ENCODE data around the gene PRDM16.

PRDM16 gene

DNA sequence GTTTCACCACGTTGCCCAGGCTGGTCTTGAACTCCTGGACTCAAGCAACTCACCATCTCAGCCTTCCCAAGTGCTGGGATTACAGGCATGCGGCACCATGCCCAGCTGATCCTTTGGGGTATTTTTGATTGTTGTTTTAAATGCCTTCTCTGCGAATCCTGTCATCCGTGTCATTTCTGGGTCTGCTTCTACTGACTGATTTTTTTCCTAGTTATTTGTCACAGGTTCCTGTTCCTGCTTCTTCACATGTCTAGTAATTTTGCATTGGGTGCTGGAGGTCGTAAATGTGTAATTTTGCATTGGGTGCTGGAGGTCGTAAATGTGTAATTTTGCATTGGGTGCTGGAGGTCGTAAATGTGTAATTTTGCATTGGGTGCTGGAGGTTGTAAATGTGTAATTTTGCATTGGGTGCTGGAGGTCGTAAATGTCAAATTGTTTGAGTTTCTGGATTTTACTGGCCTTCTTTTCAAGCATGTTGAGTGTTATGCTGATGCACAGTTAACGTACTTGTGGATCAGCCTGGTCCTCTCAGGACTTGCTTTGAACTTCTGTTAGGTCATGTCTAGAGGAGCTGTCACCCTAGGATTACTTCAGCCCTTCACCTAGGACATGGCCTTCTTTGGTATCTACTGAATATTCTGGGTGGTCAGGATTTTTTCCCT lies 381.3 kb downstream of the PRDM16 start:
- no peak for DNase-seq

DNA sequence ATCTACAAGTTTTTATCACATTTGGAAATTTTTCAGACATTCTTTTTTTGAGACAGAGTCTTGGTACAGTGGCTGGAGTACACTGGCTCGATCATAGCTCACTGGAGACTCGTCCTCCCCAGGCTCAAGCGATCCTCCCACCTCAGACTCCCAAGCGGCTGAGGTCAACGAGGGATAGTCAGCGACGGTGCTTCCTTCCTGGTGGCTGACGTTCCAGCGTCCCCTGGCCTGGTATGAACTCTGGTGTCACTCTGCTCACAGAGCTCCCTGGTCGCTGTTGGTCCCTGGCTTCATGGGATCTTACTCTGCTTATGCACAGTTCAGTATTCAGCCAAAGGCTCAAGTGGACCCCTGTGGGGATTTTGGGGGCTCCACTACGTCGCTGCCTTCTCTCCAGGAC lies 382.0 kb downstream of the PRDM16 start:
- DNase-seq = no peak

DNA sequence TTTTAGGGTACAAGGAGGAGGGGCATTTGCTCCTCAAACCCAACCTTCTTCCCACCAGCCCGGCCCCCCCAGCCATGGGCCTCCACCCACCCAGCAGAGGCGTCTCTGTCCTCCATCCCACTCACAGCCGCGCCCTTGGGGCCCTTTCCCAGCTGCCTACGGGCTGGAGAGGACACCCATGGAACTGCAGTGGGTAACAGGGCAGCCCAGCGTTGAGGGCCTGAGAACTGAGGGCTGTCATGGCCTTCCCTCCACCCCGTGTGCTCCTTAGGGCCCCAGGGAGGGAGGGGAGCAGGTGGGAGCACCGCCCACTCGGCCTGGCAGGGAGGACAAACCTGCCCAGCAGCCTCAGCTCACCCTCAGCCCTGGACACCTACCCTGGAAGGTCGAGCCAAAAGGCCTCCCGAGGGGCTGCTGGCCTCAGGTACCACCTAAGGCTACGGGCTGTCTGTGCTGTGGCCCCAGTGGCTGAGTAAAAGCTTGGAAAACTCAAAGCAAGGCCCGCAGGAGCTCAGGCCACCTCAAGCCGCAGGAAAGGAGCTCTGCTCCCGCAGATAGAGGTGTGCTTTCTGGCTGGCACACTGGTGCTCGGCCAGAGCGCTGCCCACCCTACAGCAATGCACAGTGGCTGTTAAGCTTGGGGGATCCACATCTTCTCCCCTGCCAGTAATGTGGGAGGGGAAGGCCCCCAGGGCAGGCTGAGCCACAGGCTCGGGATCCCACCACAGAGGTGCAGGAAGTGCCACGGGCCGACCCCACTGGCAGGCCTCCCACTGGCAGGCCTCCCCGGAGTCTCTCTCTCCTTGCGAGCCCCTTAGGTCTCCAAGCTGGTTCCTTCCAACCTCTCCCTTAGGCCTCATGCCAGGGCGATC lies 383.2 kb downstream of the PRDM16 start:
- no peak for DNase-seq

DNA sequence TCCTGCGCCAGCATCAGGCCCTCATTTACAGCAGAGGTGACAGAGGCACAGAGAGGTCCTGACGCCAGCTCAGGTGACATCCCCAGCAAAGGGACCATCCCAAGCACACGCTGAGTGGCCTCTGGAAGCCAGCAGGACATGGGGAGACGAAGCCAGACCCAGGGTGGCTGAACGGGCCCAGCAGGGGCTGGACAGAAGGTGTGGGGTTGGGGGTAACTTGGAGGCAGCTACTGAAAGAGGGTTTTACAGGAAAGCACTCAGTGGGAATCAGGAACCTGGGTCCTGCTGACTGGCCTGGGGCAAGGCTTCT lies 383.8 kb downstream of the PRDM16 start:
- DNase-seq = no peak

DNA sequence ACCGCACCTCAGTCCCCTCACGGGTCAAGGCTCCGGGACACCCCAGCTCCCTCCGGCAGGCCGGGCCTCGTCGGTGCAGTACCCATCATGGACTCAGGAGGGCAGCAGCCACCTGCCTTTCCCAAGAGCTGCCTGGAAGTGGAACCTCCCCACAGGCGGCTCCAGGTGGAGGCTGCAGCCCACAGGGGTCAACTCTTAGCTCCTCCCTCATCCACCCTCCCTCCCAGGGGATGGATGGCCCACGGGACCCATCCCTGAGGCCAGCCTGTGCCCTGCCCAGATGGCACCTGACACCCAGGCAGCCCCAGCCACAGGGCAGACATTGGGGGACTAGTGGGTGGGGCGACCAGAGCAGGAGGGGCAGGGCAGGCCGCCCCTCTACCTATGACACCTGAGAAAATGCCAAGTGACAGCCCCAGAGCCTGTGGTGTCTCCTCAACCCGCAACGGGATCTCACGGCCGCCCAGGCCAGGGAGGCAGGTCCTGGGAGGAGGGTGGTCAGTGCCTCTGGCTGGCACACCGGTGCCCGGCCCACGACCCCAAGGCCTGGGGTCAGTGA lies 384.3 kb downstream of the PRDM16 start:
- DNase-seq = peak; percentile 2 to 19

DNA sequence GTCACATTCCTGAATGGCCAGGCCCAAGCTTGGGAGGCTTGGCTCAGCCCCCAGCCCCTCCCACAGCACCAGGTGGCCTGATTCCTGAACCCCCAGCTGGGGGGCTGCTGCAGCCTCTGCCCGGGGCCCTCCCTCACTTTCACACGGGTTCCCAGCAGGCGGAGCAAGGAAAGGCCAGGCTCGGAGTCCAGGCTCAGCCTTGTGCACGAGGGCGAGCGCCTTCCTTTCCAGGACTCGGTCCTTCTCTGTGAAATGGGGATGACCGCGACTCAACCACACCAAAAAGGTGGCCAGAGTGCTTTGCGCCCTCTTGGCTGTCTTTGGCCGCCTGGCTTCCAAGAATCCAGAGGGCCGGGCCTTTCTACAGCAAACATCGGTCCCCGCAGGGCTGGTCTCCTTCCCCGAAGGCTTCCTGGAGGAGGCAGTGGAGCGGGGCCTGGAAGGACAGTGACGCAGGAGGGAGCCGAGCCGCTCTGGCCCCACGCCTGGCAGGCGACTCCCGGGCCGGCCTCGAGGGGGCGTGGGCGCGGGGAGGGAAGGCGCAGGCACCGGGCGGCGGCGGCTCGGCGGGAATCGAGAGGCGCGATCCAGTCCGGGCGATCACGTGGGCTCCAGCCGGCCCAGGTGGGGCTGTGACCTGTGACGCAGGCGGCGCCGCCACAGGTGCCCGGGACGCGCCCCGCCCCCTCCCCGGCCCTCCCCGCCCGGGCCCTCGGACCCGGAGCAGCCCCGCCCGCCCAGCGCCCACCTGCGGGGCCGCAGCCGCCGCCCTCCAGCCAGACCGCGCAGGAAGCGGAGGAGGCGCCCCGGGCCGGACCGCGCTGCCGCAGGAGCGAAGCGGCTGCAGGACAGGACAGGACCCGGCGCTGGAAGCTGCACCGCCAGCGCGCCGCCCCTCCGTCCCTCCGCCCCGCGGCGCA lies 385.1 kb downstream of the PRDM16 start, which contains the start of gene ARHGEF16:
Gene ARHGEF16 (plus strand): TSS at position 775 of the 920 bp plus-strand sequence. CDS start 8,420 bp downstream, outside the sequence.
- DNase-seq = peak; percentile 4 to 44

DNA sequence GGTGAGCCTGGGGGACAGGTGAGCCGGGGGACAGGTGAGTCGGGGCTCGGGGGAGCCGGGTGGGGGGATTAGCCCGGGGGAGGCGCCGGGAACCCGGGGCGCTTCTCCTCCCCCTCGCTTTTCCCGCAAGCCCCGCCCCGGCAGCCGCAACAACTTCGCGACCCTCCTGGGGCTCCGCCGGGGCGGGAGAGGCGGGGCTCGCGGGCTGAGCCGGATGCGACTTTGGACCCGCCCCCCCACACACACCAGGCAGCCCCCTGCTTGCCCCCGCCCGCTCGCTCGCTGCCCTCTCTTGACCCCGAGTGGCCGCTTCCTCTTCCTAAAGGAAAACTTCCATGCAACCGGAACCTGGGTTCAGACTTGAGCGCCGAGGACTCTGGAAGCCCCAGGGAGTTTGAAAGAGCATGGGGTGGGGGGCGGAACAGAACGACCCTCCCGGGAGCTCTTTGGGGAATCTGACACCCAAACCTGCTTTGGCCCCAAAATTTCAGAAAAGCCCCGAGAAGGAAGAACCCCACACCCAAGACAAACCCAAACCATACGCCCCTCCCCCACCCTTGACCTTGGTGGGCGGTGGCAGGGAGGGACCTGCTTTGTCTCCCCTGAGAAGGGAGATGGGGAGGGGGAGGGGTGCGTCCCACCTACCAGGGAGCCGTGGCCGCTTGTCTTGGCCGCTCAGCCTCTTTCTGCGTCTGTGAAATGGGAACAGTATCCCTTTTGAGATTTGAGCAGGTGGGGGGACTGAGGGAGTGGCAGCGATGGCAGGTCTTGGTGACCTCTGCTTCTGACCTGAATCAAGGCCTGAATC lies 386.0 kb downstream of the PRDM16 start:
- DNase-seq = no peak

DNA sequence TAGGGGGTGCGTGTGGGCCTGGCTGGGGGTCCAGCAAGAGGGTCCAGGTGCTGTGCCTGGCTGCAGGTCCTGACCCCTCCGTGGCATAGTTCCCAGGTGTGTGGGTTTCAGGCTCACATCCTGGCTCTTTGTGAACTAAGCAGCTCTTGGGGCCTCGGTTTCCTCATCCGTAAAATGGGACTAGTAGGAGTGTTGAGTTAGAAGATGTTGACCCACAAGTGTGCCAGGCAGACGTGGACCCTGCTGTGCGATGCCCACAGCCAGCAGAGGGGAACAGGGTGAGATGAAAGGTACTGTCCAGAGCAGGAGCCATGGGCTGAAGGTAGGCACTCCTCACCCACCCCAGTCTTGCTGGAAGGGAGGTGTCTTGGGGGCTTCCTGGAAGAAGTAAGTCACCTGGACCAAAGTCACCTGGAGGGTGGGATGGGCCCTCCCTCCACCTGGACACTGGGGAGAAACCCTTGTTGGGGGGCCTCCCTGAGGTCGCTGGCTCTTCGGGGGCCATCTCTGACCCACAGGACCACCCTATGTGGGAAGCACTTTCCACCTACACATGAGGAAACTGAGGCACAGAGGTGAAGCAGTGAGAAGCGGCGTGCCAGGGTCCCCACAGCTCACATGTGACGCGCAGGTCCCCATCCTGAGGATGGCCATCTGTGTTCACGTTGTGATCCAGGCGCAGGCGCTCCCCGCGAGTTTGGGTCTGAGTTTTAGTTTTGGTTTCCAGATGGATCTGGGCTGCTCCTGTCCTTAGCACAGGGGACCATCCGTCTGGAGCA lies 386.9 kb downstream of the PRDM16 start:
- no peak for DNase-seq

DNA sequence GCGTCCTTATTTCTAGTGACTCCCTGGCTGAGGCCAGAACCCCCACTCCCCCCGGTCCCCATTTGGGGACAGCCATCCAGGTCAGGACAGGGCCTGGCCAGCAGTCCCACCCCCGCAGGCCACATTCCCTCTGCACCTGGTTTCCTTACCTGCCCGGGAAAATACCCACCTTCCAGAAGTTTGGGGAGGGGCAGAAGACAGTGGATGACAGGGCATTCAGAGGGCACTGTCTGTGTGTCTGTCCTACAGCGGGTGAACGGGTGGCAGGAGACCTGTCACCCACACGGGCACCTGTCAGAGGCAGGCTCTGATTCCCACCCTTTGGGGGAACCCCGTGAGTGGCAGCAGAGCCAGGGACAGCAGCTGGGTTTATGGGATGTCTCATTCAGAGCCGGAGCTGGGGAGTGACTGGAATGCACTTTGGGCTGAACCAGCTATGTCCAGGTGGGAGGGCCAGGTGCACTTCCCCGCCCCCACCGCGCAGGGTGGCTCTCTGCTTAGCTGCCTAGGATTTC lies 387.5 kb downstream of the PRDM16 start:
- no peak for DNase-seq

DNA sequence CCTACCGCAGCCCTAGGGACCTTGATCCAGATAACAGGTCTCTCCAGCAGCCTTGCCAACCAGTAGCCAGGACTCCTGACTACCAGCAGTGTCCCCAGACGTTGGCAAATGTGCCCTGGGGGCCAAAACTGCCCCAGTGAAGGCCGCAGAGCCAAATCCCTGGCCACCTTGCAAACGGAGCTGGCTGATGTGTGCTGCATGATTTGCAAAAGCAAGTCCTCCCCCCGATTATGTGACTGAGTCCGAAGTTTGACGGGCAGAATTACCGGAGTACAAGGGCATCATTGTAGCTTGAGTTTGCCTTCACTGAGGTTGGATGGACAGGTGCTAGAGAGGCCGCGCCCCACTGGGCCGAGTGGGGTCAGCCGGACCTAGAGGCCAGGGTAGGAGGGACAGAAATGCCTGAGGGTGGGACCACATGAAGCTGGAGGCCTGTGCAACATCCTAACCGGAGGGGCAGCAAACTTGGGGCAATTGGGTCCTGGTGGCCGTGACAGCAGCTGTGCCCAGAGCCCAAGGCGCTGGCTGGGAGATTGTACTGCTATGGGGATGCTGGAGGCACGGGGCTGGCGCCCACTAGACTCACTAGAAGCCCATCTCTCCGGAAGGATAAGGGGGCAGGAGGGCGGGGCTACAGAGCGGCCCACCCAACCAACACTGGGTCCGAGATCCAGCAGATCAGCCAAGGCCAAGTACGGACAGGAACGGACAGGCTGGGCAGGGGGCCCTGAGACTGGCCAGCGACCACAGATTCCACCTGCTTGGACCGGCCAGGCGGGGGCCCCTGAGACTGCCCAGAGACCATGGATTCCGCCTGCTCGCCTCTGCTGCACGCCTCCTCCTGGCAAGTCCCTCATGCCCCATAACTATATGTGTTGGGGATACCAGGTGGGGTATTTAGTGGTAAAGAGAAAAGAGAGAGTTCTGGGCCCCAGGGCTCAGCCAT lies 388.2 kb downstream of the PRDM16 start:
- no peak for DNase-seq

DNA sequence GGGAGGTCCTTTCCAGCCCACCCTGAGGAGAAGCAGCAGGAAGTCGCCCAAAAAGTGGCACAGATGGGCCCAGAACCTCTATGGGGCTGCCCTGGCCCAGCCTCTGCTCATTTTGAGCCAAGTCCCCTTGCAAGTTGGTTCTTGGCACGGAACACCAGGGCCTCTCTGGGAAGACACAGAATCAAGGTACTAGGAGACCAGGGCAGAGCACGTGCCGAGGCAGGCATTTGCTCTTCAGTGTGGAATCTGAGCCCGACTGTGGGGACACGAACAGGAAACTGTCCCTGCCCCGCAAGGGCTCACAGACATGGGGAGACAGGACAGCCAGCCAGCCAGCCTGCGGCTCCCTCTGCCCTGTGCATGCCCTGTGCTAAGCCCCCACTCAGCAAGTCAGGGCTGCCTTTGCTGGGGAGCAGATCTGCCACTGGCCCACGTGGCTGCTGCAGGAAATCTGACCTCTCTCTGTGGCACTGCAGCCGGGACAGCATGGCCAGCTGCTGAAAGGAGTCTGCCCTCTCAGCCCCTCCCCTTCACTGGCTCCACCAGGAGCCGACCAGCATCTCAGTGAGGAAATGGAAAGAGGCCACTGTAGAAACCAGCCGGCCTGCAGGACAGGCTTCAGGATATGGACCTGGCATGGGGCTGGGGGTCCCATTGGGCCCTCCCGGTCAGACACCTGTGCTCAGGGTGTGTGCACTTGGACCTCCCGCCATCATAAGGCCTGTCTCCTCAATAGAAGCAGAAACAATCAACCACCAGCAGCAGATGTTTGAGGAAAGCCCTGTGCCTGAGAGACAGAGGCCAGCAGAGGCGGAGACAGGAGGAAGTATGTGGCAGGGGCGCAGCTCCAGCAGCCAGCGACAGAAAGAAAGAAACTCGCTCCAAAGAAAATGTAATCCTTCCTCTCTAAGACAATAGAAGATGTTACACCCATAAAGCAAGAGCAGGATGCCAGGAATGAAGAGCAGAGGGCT lies 389.2 kb downstream of the PRDM16 start:
- no peak for DNase-seq

DNA sequence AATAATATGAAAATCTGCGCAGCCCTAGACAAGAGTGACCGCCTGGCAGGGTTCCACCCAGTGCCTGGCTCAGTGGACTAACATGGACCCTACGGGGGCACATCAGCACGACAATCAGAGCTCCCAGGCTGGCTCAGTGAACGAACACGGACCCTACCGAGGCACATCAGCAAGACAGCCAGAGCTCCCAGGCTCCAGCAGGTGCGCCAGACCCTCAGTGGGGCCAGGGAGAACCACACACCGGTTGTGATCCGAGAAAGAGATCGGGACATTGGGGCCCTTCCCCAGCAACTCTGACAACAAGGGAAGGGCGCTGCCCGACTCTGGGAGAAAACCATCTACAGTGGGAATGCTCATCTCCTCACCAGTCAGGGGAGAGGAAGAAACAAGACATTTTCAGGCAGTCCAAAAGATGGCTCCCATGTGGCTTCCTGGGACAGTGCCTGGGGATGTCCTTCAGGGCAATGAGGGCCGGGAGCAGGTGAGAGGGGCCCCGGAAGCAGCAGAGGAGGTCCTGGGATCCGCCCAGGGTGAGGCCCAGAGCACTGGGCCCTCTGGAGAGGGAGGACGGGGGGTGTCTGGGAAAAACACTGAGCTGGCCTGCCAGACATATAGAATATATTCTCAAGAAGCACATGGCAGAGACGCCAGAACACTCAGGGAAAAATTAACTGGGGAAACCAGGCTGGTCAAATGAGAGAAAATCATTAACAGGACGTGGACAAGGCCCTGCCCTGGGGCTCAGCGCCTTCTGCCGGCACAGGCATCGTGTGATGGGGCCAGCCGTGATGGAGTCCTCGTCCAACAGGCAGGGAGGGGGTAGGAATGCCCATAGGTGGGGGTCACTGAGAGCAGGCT lies 390.3 kb downstream of the PRDM16 start:
- no peak for DNase-seq

DNA sequence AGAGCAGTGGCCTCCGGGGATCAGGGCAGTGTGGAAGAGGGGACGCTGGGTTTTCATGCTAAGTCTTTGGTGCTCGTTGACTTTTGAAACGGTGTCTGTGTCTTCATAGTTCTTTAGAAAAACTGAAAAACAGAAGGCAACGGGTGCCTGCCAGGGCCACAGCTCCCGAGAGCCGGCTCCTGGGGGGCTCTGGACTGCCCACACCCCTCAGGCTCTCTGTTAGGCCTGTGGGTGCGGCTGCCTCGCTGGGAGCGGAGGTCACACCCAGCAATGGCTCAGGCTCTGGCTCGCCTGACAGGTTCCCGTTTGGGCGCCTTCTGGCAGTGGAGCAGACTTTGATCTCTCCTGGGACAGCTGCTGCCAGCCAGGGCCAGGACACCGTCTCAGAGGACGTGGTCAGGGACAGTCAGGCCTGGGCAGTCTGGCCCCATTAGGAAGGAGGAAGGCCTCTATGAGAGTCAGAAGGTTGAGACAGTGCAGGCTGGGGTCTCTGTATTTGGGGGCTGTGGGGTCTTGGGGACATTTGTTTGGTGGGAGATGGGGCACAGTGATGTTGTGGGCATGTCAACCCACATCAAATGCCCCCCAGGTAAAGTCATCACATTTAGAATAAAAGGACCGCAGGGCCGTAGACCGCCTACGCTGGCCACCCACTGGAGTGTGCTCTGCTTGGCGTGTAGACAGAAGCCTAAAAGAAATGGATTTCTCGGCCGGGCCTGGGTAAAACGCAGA lies 391.1 kb downstream of the PRDM16 start:
- DNase-seq = no peak

DNA sequence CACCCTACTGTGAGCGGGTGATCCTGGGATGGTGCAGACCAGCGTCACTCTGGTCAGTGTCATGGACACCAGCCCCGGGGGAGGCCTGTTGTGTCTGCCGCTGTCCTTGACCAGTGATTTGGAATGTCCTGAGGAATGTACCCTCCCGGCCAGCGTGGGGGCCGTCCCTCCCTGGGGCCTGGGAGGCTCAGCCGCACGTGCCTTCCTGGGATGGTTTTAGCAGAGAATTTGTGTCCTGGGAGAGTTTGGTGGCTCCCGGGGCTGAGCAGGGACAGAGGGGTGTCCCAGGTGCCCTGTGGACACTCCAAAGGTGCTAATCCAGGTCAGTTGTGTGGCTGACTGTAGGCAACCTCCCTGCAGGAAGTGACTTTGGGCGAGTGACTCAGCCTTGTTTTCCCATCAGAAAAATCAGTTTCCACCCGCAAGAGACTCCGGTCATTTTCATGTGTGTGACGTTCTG lies 391.7 kb downstream of the PRDM16 start:
- no peak for DNase-seq

DNA sequence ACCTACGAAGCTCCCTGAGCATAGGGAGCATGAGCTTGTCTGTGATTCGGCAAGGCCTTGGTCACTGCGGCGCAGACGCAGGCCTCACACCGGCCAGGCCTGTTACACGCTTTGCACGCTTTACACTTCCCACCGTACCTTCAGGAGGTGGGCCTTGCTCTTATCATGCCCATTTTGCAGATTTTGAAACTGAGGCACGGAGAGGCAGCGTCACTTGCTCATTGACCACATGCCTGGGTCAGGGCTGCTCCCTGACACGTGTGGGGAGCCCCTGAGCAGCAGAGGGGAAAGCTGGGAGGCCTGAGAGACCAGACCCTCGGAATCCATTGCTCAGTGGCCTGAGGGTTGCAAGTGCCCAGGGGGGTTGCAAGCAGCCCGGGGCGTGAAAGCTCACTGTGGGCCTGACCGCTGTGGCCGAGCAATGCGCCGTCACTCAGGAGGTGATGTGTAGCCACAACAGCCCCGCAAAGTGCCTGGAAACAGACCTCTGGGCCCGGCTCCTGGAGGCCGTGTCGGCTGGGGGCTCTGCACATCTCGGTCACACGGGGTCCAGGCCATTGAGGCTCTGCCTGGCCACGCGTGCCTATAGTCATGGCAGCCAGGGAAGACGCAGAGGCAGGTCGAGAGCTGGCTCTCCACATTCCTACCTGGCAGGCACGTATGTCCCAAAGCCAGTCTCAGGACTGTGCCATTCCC lies 392.4 kb downstream of the PRDM16 start:
- no peak for DNase-seq

DNA sequence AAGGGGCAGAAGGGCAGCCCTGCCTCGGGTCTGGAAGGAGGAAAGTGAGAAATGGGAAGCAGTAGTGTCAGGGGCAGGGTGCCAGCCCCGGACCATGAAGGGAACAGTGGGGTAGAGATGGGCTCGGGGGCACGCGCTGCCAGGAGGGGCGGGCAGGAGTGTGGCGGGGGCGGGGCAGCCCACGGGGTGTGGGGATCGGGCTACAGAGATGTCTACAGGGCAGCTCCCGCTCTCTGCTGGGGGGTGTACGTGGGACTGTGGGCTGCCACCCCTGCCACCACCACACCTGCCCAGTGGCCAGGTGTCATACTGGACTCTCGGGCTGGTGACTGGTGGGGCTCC lies 392.9 kb downstream of the PRDM16 start:
- no peak for DNase-seq
